H9 (cell line): ENCODE results near the gene DTX4. TPM values are rescaled to one million over a fixed set of nuclear protein-coding genes. Genes with fewer than 3 reads are reported as not detected.

Experiments used
- DNase-seq: peaks from one replicate; pipeline ENCODE4 v3.0.0-alpha.2; 2017
- H2AFZ ChIP-seq: one replicate; pipeline ENCODE4 v1.6.1; 2013; ENCODE audit warnings: mild to moderate bottlenecking, low read length, control low read depth, moderate library complexity
- H2AK5ac ChIP-seq: 2 replicates; pipeline ENCODE4 v1.6.1; 2013; ENCODE audit warnings: low read length, control low read depth, mixed read lengths; ENCODE audit not compliant: insufficient read length
- H2BK120ac ChIP-seq: one replicate; pipeline ENCODE4 v1.6.1; 2013; ENCODE audit warnings: low read depth, mild to moderate bottlenecking, low read length, control low read depth, inconsistent platforms; ENCODE audit not compliant: poor library complexity, severe bottlenecking
- H2BK12ac ChIP-seq: 2 replicates; pipeline ENCODE4 v1.6.1; 2013; ENCODE audit warnings: low read length, control low read depth, mixed read lengths, low read depth; ENCODE audit not compliant: insufficient read length
- H2BK15ac ChIP-seq: 2 replicates; pipeline ENCODE4 v1.6.1; 2013; ENCODE audit warnings: low read depth, low read length, control low read depth
- H2BK20ac ChIP-seq: one replicate; pipeline ENCODE4 v1.6.1; 2013; ENCODE audit warnings: low read depth, mild to moderate bottlenecking, low read length, control low read depth, inconsistent platforms; ENCODE audit not compliant: poor library complexity, severe bottlenecking
- H2BK5ac ChIP-seq: 2 replicates; pipeline ENCODE4 v1.6.1; 2013; ENCODE audit warnings: low read length, control low read depth, mixed read lengths; ENCODE audit not compliant: insufficient read length
- H3K14ac ChIP-seq: 2 replicates; pipeline ENCODE4 v1.6.1; 2013; ENCODE audit warnings: low read length, control low read depth; ENCODE audit not compliant: insufficient read depth
- H3K18ac ChIP-seq: 2 replicates; pipeline ENCODE4 v1.6.1; 2013; ENCODE audit warnings: low read depth, mild to moderate bottlenecking, mixed read lengths, low read length, control low read depth; ENCODE audit not compliant: insufficient read length
- H3K23ac ChIP-seq: 2 replicates; pipeline ENCODE4 v1.6.1; 2013; ENCODE audit warnings: low read length, control low read depth, mixed read lengths, low read depth; ENCODE audit not compliant: insufficient read length
- H3K23me2 ChIP-seq: 2 replicates; pipeline ENCODE4 v1.6.1; 2013; ENCODE audit warnings: low read depth, mild to moderate bottlenecking, mixed read lengths, low read length, control low read depth; ENCODE audit not compliant: insufficient read length, poor library complexity, severe bottlenecking
- H3K27ac ChIP-seq: 2 replicates; pipeline ENCODE4 v1.5.1; 2013; ENCODE audit warnings: low read length, control low read depth, mixed read lengths, low read depth; ENCODE audit not compliant: insufficient read length
- H3K27me3 ChIP-seq: 2 replicates; pipeline ENCODE4 v1.6.1; 2013; ENCODE audit warnings: low read length, control low read depth, inconsistent platforms; ENCODE audit not compliant: insufficient read depth
- H3K4ac ChIP-seq: 2 replicates; pipeline ENCODE4 v1.6.1; 2013; ENCODE audit warnings: low read depth, mild to moderate bottlenecking, control low read depth, inconsistent platforms, low read length, moderate library complexity
- H3K4me1 ChIP-seq: 2 replicates; pipeline ENCODE4 v1.6.1; 2013; ENCODE audit warnings: low read length, control low read depth, inconsistent platforms; ENCODE audit not compliant: insufficient read depth
- H3K4me2 ChIP-seq: 2 replicates; pipeline ENCODE4 v1.6.1; 2013; ENCODE audit warnings: low read length, control low read depth, mixed read lengths; ENCODE audit not compliant: insufficient read length, insufficient read depth
- H3K56ac ChIP-seq: 2 replicates; pipeline ENCODE4 v1.6.1; 2013; ENCODE audit warnings: low read depth, mild to moderate bottlenecking, mixed read lengths, low read length, control low read depth; ENCODE audit not compliant: insufficient read length
- H3K79me1 ChIP-seq: 2 replicates; pipeline ENCODE4 v1.6.1; 2013; ENCODE audit warnings: low read depth, mild to moderate bottlenecking, moderate library complexity, low read length, control low read depth, inconsistent platforms; ENCODE audit not compliant: insufficient read depth, poor library complexity, severe bottlenecking
- H3K79me2 ChIP-seq: 2 replicates; pipeline ENCODE4 v1.6.1; 2013; ENCODE audit warnings: low read length, control low read depth, inconsistent platforms; ENCODE audit not compliant: insufficient read depth
- H3K9ac ChIP-seq: 2 replicates; pipeline ENCODE4 v1.6.1; 2013; ENCODE audit warnings: low read length, control low read depth, mixed read lengths; ENCODE audit not compliant: insufficient read length; ENCODE audit errors: extremely low read depth
- H3K9me3 ChIP-seq: one replicate; pipeline ENCODE4 v1.6.1; 2013; ENCODE audit warnings: low read depth, low read length, inconsistent platforms; ENCODE audit not compliant: control insufficient read depth
- H3T11ph ChIP-seq: one replicate; pipeline ENCODE4 v1.6.1; 2013; ENCODE audit warnings: mild to moderate bottlenecking, low read length, control low read depth, inconsistent platforms
- H4K20me1 ChIP-seq: one replicate; pipeline ENCODE4 v1.6.1; 2013; ENCODE audit not compliant: control insufficient read depth, insufficient read length, insufficient read depth
- H4K5ac ChIP-seq: 2 replicates; pipeline ENCODE4 v1.6.1; 2013; ENCODE audit warnings: low read depth, mild to moderate bottlenecking, mixed read lengths, low read length, control low read depth; ENCODE audit not compliant: insufficient read length
- H4K8ac ChIP-seq: replicated peaks from 2 replicates; pipeline ENCODE4 v1.6.1; 2013; ENCODE audit warnings: low read length, control low read depth, mixed read lengths, low read depth; ENCODE audit not compliant: insufficient read length
- H4K91ac ChIP-seq: 2 replicates; pipeline ENCODE4 v1.6.1; 2013; ENCODE audit warnings: low read depth, mild to moderate bottlenecking, moderate library complexity, mixed read lengths, low read length, control low read depth; ENCODE audit not compliant: insufficient read length
- H3K27ac Mint-ChIP-seq, 3 experiments: 2 replicates in 2 of 3; 3 replicates in 1 of 3; pipeline ENCODE4 v1.8.0; 2020 to 2021; ENCODE audit warnings: mixed read lengths in 3 of 3, mild to moderate bottlenecking in 1 of 3, moderate library complexity in 1 of 3
- H3K27me3 Mint-ChIP-seq: 2 replicates; pipeline ENCODE4 v1.8.0; 2021; ENCODE audit warnings: low read depth, mild to moderate bottlenecking, moderate library complexity, mixed read lengths
- H3K36me3 Mint-ChIP-seq, 3 experiments: 2 replicates in 2 of 3; 3 replicates in 1 of 3; pipeline ENCODE4 v1.8.0; 2020 to 2021; ENCODE audit warnings: low read depth in 3 of 3, mixed read lengths in 3 of 3; ENCODE audit not compliant: insufficient read depth in 1 of 3
- H3K4me1 Mint-ChIP-seq, 2 experiments: 2 replicates each; pipeline ENCODE4 v1.8.0; 2020; ENCODE audit warnings: mixed read lengths in 2 of 2
- H3K4me3 Mint-ChIP-seq, 2 experiments: 2 replicates in 1 of 2; 3 replicates in 1 of 2; pipeline ENCODE4 v1.8.0; 2020 to 2021; ENCODE audit warnings: mild to moderate bottlenecking in 2 of 2, mixed read lengths in 2 of 2, moderate library complexity in 1 of 2
- H3K9me3 Mint-ChIP-seq, 2 experiments: 2 replicates in 1 of 2; 3 replicates in 1 of 2; pipeline ENCODE4 v1.8.0; 2020; ENCODE audit warnings: mild to moderate bottlenecking in 2 of 2, mixed read lengths in 2 of 2, moderate library complexity in 1 of 2
- WGBS: extraction: QIAGEN DNeasy Blood & Tissue Kit; methylation state at CpG from one replicate; pipeline ENCODE4 v1.1.7; 2013; ENCODE audit warnings: missing lambda C conversion rate, low lambda C conversion rate, mixed read lengths; ENCODE audit not compliant: insufficient read length; ENCODE audit errors: extremely low coverage; 5-methylcytosine and 5-hydroxymethylcytosine counted together
- total RNA-seq: library from RNA; stranded (reverse); gene quantifications from 2 replicates; pipeline ENCODE4 v1.2.1, GENCODE V29; 2021
- TF ChIP-seq, protein P1 (sequence below): fragments of 200-600 bp; sonication (generic); conservative IDR thresholded peaks from 3 replicates; pipeline ENCODE4 v1.8.0; 2021; ENCODE audit warnings: antibody characterized with exemption, mild to moderate bottlenecking

DTX4 gene
- total RNA-seq, 1 experiment from 2014 or later = 13.0 TPM

DNA sequence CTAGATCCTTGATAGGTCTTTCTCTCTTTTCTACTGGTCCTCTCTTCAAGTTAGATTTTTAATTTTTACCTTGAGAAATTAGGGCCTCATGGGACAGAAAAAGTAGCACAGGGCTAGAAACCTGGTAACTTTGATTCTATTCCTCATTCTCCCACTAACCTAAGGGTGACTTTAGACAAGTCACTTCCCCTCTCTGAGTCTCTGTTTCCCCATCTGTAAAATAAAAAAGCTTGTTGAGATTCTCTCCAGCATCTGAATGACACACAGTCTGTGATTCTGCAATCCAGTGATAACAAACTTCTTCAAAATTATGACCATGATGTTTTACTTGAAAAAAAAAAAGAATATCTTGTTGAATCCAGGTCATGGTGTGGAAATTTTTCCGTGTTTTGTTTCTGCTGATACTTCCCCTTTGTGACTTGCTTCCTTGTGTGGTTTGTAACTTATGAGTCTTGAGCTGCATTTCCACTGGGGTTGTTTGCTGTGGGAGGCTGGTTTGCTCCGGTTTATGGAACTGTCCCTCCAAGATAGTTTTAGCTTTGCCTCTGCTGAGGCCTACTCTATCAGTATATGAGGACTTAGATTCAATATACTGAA is 50.6 kb downstream of the DTX4 start:
- Histone ChIP-seq H4K5ac (no peak overlapping the region), H2BK12ac (no peak overlapping the region), H3K9ac (no peak overlapping the region), H2BK120ac (no peak overlapping the region), H2AFZ (no peak overlapping the region), H3K4me1 (no peaks in the 10 kb centered on the region), H4K20me1 (no peaks in the 10 kb centered on the region), H4K8ac (no peak overlapping the region), H3K27me3 (no peaks in the 10 kb centered on the region), H3K18ac (no peak overlapping the region), H3K56ac (no peak overlapping the region), H2BK20ac (no peak overlapping the region), H3K79me1 (no peaks in the 10 kb centered on the region), H3K4ac (no peak overlapping the region), H3K14ac (no peak overlapping the region), H3K23me2 (no peaks in the 10 kb centered on the region), H2AK5ac (no peak overlapping the region), H2BK5ac (no peak overlapping the region), H3K79me2 (no peaks in the 10 kb centered on the region), H4K91ac (no peak overlapping the region), H3K9me3 (no peaks in the 10 kb centered on the region), H3K4me2 (no peak overlapping the region), H2BK15ac (no peak overlapping the region), H3T11ph (no peak overlapping the region), H3K27ac (no peak overlapping the region), H3K23ac (no peak overlapping the region)
- Mint-ChIP-seq H3K9me3 (peaks cover 0 to 2% of the 10 kb centered on the region in 2 experiments; a peak in 1 of 5 replicates), H3K4me1 (no peaks in the 10 kb centered on the region), H3K4me3 (no peak overlapping the region), H3K27ac (no peak overlapping the region), H3K36me3 (no peaks in the 10 kb centered on the region; a peak in 1 of 7 replicates), H3K27me3 (no peaks in the 10 kb centered on the region; the same call in 1 of the 2 replicates)
- TF ChIP-seq, protein P1, sequence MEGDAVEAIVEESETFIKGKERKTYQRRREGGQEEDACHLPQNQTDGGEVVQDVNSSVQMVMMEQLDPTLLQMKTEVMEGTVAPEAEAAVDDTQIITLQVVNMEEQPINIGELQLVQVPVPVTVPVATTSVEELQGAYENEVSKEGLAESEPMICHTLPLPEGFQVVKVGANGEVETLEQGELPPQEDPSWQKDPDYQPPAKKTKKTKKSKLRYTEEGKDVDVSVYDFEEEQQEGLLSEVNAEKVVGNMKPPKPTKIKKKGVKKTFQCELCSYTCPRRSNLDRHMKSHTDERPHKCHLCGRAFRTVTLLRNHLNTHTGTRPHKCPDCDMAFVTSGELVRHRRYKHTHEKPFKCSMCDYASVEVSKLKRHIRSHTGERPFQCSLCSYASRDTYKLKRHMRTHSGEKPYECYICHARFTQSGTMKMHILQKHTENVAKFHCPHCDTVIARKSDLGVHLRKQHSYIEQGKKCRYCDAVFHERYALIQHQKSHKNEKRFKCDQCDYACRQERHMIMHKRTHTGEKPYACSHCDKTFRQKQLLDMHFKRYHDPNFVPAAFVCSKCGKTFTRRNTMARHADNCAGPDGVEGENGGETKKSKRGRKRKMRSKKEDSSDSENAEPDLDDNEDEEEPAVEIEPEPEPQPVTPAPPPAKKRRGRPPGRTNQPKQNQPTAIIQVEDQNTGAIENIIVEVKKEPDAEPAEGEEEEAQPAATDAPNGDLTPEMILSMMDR = no peak
- DNase-seq = no peak
- no CpG with 5 or more reads among the region's 2 CpGs for WGBS
